Endothelial cell of umbilical vein (primary cell): Measurements from ENCODE around the gene ST6GAL1. TPM values are rescaled to one million over a fixed set of nuclear protein-coding genes. Genes with fewer than 3 reads are reported as not detected.

Source experiments
- BruUV-seq: library from RNA; stranded (reverse); fragments of 400-500 nt; replicated peaks from 2 replicates; lab custom pipeline; 2021; lab: Mats Ljungman, UMichigan
- CTCF ChIA-PET: fragments of 300-600, 350-600 bp; sonication (Branson Sonifier 250); formaldehyde crosslinking; loops from one replicate; lab custom pipeline; 2021; ENCODE audit warnings: antibody characterized with exemption, inconsistent platforms; lab: Charles Lee
- POLR2A ChIA-PET: fragments of 300-600, 350-600 bp; sonication (Branson Sonifier 250); formaldehyde crosslinking; loops from one replicate; lab custom pipeline; 2021; ENCODE audit warnings: antibody characterized with exemption, inconsistent platforms; lab: Charles Lee
- DNase-seq: peaks from one replicate; pipeline ENCODE4 v3.0.0-alpha.2; 2011; ENCODE audit warnings: low read depth, low spot score
- FAIRE-seq: peaks from 2 replicates; lab custom pipeline; 2011; peaks lifted over from hg19 to GRCh38; lab: Jason Lieb, UNC
- H2AFZ ChIP-seq: 2 replicates; pipeline ENCODE4 v1.6.0; 2012; ENCODE audit warnings: low read depth, low read length, control low read depth, inconsistent platforms
- H3K27ac ChIP-seq: 2 replicates; pipeline ENCODE4 v1.5.1; 2011; ENCODE audit warnings: low read depth, mild to moderate bottlenecking, control low read depth, low read length, moderate library complexity; ENCODE audit not compliant: insufficient read depth
- H3K27me3 ChIP-seq, 2 experiments: 2 replicates each; pipeline versions ENCODE4 v1.6.0 to v1.6.1; 2011; ENCODE audit warnings: low read length in 2 of 2, mixed read lengths in 1 of 2; ENCODE audit not compliant: control insufficient read depth in 2 of 2, insufficient read depth in 2 of 2
- H3K36me3 ChIP-seq, 2 experiments: 2 replicates in 1 of 2; 3 replicates in 1 of 2; pipeline ENCODE4 v1.5.1; 2011; ENCODE audit warnings: low read length in 2 of 2, mild to moderate bottlenecking in 1 of 2, moderate library complexity in 1 of 2; ENCODE audit not compliant: control insufficient read depth in 2 of 2, insufficient read depth in 2 of 2; ENCODE audit errors: extremely low read depth in 1 of 2
- H3K4me1 ChIP-seq: 3 replicates; pipeline ENCODE4 v1.5.1; 2011; ENCODE audit warnings: mild to moderate bottlenecking, low read length; ENCODE audit not compliant: control insufficient read depth, insufficient read depth; ENCODE audit errors: extremely low read depth
- H3K4me2 ChIP-seq: 2 replicates; pipeline ENCODE4 v1.6.1; 2011; ENCODE audit warnings: low read length, control low read depth, mixed read lengths; ENCODE audit not compliant: insufficient read depth
- H3K4me3 ChIP-seq, 3 experiments: fragments of 200-600 bp in 1 of 3; sonication (generic), shearing (Covaris generic) in 1 of 3; replicated peaks in 1 of 3; 2 replicates each; pipeline ENCODE4 v1.5.1; 2011 to 2016; ENCODE audit warnings: control low read depth in 3 of 3, low read length in 3 of 3, mild to moderate bottlenecking in 2 of 3, inconsistent platforms in 1 of 3, low read depth in 1 of 3, moderate library complexity in 1 of 3; ENCODE audit not compliant: insufficient read depth in 1 of 3
- H3K79me2 ChIP-seq: 2 replicates; pipeline ENCODE4 v1.6.0; 2012; ENCODE audit warnings: low read length, inconsistent platforms; ENCODE audit not compliant: control insufficient read depth, insufficient read depth
- H3K9ac ChIP-seq: replicated peaks from 2 replicates; pipeline ENCODE3; 2011; ENCODE audit warnings: low read length, control low read depth; ENCODE audit not compliant: insufficient read depth; ENCODE audit errors: extremely low read depth
- H3K9me1 ChIP-seq: replicated peaks from 3 replicates; pipeline ENCODE4 v1.6.0; 2011; ENCODE audit warnings: mild to moderate bottlenecking, low read length; ENCODE audit not compliant: control insufficient read depth, insufficient read depth; ENCODE audit errors: extremely low read depth
- H3K9me3 ChIP-seq: replicated peaks from 2 replicates; pipeline ENCODE4 v1.5.1; 2012; ENCODE audit warnings: low read length, inconsistent platforms; ENCODE audit not compliant: control insufficient read depth, insufficient read depth
- H4K20me1 ChIP-seq: replicated peaks from 2 replicates; pipeline ENCODE3; 2011; ENCODE audit warnings: mild to moderate bottlenecking, low read length; ENCODE audit not compliant: control insufficient read depth, insufficient read depth; ENCODE audit errors: extremely low read depth
- EZH2 ChIP-seq: IDR thresholded peaks from 2 replicates; pipeline ENCODE4 v1.6.1; 2012; ENCODE audit warnings: borderline replicate concordance, low read depth, mild to moderate bottlenecking, moderate library complexity, low read length, inconsistent platforms; ENCODE audit not compliant: severe bottlenecking
- FOS ChIP-seq: IDR thresholded peaks from 2 replicates; pipeline ENCODE4 v1.6.1; 2011; ENCODE audit warnings: mild to moderate bottlenecking, low read length, moderate library complexity, borderline replicate concordance; ENCODE audit not compliant: insufficient read depth
- GATA2 ChIP-seq: IDR thresholded peaks from 2 replicates; pipeline ENCODE4 v1.7.0; 2011; ENCODE audit warnings: low read depth, mild to moderate bottlenecking, moderate library complexity, mixed read lengths, low read length; ENCODE audit not compliant: insufficient read length, insufficient read depth
- JUN ChIP-seq: IDR thresholded peaks from 2 replicates; pipeline ENCODE4 v1.6.1; 2011; ENCODE audit warnings: borderline replicate concordance, low read depth; ENCODE audit not compliant: insufficient read length, insufficient read depth
- MYC ChIP-seq: IDR thresholded peaks from one replicate; pipeline ENCODE4 v1.6.1; 2011; ENCODE audit warnings: mild to moderate bottlenecking, low read depth, low read length
- POLR2A ChIP-seq: IDR thresholded peaks from 2 replicates; pipeline ENCODE4 v1.6.1; 2012; ENCODE audit warnings: low read depth, mild to moderate bottlenecking, control low read depth, low read length
- POLR2AphosphoS5 ChIP-seq: IDR thresholded peaks from 2 replicates; pipeline ENCODE4 v1.6.1; 2012; ENCODE audit warnings: low read depth, mild to moderate bottlenecking, control low read depth, low read length, moderate library complexity; ENCODE audit not compliant: insufficient read depth
- dilution Hi-C: fragments of 300-500 bp; cut with MboI; formaldehyde crosslinking; loops from one replicate; pipeline ENCODE4 v1.15.0; 2019; ENCODE audit warnings: low sequenced_read_pairs; ENCODE audit not compliant: extremely low pct_ligation_motif_present
- intact Hi-C: fragments of 100-400 bp; cut with micrococcal nuclease; formaldehyde crosslinking; loops from one replicate; pipeline ENCODE4 v1.10.0; 2022
- polyA plus RNA-seq, 4 experiments: library from polyadenylated mRNA; depleted of rRNA in 3 of 4; stranded (reverse) in 3 of 4; unstranded in 1 of 4; fragments of >200 nt; gene quantifications; 2 replicates each; pipeline versions ENCODE4 v1.2.1 to v1.2.3, GENCODE V29; 2011 to 2012; ENCODE audit warnings: missing spikeins in 1 of 4
- total RNA-seq: library from RNA; stranded (reverse); gene quantifications from 2 replicates; pipeline ENCODE4 v1.2.3, GENCODE V29; 2021
- TF ChIP-seq, protein P1 (sequence below), 2 donors: IDR thresholded peaks; 1 replicate in 1 of 2; 2 replicates in 1 of 2; pipeline ENCODE4 v1.5.1; 2011; ENCODE audit warnings: low read length in 2 of 2, mild to moderate bottlenecking in 2 of 2, moderate library complexity in 2 of 2, control low read depth in 1 of 2, inconsistent platforms in 1 of 2, low read depth in 1 of 2; ENCODE audit not compliant: insufficient read depth in 1 of 2; ENCODE audit errors: extremely low read depth in 1 of 2
- TF ChIP-seq, protein P2 (sequence below): IDR thresholded peaks from 2 replicates; pipeline ENCODE4 v1.6.1; 2011; ENCODE audit not compliant: insufficient read depth, insufficient read length

Gene ST6GAL1
- total and polyA plus RNA-seq, 2 donors (not counting 3 experiments of a cell fraction or from before 2014, with no cell fraction given): 63.9 to 101 TPM

DNA sequence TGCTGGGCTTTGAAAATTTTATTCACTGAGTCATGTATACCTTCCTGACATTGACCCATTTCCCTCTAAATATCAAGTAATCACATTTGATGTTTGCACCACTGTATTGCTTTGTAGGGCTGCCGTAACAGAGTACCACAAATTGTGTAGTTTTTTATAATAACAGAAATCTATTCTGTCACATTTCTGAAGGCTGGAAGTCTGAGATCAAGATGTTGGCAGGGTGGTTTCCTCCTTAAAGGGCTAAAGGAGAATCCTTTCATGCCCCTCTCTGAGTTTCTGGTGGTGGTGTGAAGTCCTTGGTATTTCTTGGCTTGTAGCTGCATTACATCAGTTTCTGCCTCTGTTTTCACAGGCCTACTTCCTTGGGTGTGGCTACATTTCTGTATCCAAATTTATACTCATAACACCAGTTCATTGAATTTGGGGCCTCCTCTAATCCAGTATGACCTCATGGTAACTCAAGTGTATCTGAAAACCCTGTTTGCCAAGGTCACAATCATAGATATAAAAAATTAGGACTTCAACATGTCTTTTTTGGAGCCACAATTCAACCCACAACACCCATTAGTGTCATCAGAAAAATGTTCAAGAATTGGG is 29.1 kb upstream of the ST6GAL1 start:
- H3K4me3 ChIP-seq: no peak overlapping the region
- peak overlapping the region; percentile 5 for H3K27ac ChIP-seq
- TSS peak; percentile 27 for BruUV-seq
- DNase-seq (peak; percentile 56), FAIRE-seq (peak; percentile 75)
- H3K9me3 ChIP-seq: no peaks in the 10 kb centered on the region
- peaks cover 11% of the 10 kb centered on the region for H3K4me1 ChIP-seq
- TF ChIP-seq JUN: no peak
- TF ChIP-seq FOS: peak; percentile 49
- H3K36me3 ChIP-seq: no peaks in the 10 kb centered on the region
- dilution Hi-C loops (no loop called here), intact Hi-C loops (no loop called here)
- ChIA-PET POLR2A (no interaction called here), CTCF (interaction anchor here (0.6 kb wide), 1 partner anchor 1617 kb away, joined by 3 read pairs; no protein-coding TSS in a partner anchor)
- no peaks in the 10 kb centered on the region for H3K79me2 ChIP-seq
- peak overlapping the region; percentile 54 for H3K4me2 ChIP-seq
- no peaks in the 10 kb centered on the region for H4K20me1 ChIP-seq
- H2AFZ ChIP-seq: peak overlapping the region; percentile 9
- H3K9me1 ChIP-seq: no peaks in the 10 kb centered on the region
- no peaks in the 10 kb centered on the region for H3K27me3 ChIP-seq
- no peak overlapping the region for H3K9ac ChIP-seq

DNA sequence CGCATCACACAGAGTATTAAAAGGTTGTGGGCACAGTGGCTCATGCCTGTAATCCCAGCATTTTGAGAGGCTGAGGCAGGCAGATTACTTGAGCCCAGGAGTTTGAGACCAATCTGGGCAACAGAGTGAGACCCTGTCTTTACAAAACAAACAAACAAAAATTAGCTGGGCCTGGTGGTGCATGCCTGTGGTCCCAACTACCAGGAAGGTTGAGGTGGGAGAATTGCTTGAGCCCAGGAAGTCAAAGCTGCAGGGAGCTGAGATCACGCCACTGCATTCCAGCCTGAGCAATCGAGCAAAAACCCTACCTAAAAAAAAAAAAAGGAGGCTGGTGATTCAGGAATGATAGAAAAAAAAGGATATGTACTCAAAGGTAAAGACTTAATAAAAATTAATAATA is 28.2 kb upstream of the ST6GAL1 start:
- no peak for DNase-seq
- CTCF ChIA-PET: no interaction called here
- POLR2A ChIA-PET: no interaction called here
- no peaks in the 10 kb centered on the region for H4K20me1 ChIP-seq
- no peaks in the 10 kb centered on the region for H3K79me2 ChIP-seq
- H3K27me3 ChIP-seq: no peaks in the 10 kb centered on the region
- intact Hi-C loops (no loop called here), dilution Hi-C loops (no loop called here)
- H3K9me3 ChIP-seq: no peaks in the 10 kb centered on the region
- H3K4me2 ChIP-seq: no peak overlapping the region
- no TSS peak for BruUV-seq
- H3K9ac ChIP-seq: no peak overlapping the region
- H2AFZ ChIP-seq: no peak overlapping the region
- H3K36me3 ChIP-seq: no peaks in the 10 kb centered on the region
- H3K27ac ChIP-seq: no peak overlapping the region
- H3K9me1 ChIP-seq: no peaks in the 10 kb centered on the region
- no peak overlapping the region for H3K4me3 ChIP-seq
- TF ChIP-seq, protein P1, sequence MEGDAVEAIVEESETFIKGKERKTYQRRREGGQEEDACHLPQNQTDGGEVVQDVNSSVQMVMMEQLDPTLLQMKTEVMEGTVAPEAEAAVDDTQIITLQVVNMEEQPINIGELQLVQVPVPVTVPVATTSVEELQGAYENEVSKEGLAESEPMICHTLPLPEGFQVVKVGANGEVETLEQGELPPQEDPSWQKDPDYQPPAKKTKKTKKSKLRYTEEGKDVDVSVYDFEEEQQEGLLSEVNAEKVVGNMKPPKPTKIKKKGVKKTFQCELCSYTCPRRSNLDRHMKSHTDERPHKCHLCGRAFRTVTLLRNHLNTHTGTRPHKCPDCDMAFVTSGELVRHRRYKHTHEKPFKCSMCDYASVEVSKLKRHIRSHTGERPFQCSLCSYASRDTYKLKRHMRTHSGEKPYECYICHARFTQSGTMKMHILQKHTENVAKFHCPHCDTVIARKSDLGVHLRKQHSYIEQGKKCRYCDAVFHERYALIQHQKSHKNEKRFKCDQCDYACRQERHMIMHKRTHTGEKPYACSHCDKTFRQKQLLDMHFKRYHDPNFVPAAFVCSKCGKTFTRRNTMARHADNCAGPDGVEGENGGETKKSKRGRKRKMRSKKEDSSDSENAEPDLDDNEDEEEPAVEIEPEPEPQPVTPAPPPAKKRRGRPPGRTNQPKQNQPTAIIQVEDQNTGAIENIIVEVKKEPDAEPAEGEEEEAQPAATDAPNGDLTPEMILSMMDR (IDR thresholded peaks at IDR 0.05; ENCODE audit: extremely low read depth in 1 of 2, insufficient read depth in 1 of 2, low read depth in 1 of 2, low read length in 2 of 2): no peak
- TF ChIP-seq, protein P2, sequence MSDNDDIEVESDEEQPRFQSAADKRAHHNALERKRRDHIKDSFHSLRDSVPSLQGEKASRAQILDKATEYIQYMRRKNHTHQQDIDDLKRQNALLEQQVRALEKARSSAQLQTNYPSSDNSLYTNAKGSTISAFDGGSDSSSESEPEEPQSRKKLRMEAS: no peak
- TF ChIP-seq POLR2AphosphoS5 (no peak), GATA2 (no peak), EZH2 (no peak), JUN (no peak), MYC (no peak), FOS (no peak), POLR2A (no peak)
- H3K4me1 ChIP-seq: peaks cover 11% of the 10 kb centered on the region
- no peak for FAIRE-seq
